ENCODE measurements around the gene L3MBTL4.

Gene L3MBTL4

DNA sequence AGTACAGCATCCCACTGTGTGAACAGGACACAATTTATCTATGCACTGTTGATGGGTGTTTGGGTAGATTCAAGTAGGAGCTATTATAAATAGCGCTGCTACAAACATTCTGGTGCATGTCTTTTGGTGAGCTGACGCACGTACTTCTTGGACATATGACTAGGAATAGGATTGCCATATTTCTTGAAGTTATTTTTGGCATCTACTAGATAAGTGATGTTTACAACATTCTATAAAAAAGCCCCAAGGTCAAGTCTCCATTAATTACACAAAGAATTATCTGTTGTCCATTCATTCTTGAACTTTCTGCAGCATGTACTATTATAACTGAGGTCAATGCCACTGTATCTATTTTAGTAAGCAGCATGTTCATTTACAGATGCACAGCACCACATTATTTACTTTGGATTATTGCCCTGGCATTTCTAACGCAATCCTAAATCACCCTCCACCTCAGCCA is 293.9 kb downstream of the L3MBTL4 start:
- H4K5ac ChIP-seq (ENCODE audit: low read length) = no peak overlapping the region
- no peaks in the 10 kb centered on the region for H3K79me2 ChIP-seq (ENCODE audit: control insufficient read depth, insufficient read depth, low read length)
- H3K27me3 ChIP-seq (ENCODE audit: insufficient read depth, low read length, poor library complexity) = no peaks in the 10 kb centered on the region
- no peak overlapping the region for H3K4me2 ChIP-seq (ENCODE audit: low read length)
- no peak overlapping the region for H2AK5ac ChIP-seq (ENCODE audit: low read length)
- no peak overlapping the region for H2BK120ac ChIP-seq (ENCODE audit: low read depth, low read length)
- H3K4me1 ChIP-seq (ENCODE audit: control insufficient read depth, low read depth, low read length) = no peaks in the 10 kb centered on the region
- no peak overlapping the region for H3K9ac ChIP-seq (ENCODE audit: low read length)
- no peaks in the 10 kb centered on the region for H3K79me1 ChIP-seq (ENCODE audit: low read length)
- no peaks in the 10 kb centered on the region for H3K36me3 ChIP-seq (ENCODE audit: control insufficient read depth, insufficient read depth, low read length)
- H2BK5ac ChIP-seq (ENCODE audit: low read length) = no peak overlapping the region
- no peak overlapping the region for H3K56ac ChIP-seq (ENCODE audit: low read length)
- H3K4ac ChIP-seq (ENCODE audit: low read depth, low read length) = no peak overlapping the region
- no peak overlapping the region for H3K27ac ChIP-seq (ENCODE audit: low read depth, low read length)
- no peak for DNase-seq
- H3K4me3 ChIP-seq (ENCODE audit: low read length) = no peak overlapping the region
- H3K23ac ChIP-seq (ENCODE audit: low read length) = no peak overlapping the region
- no peak overlapping the region for H2BK15ac ChIP-seq (replicated peaks; ENCODE audit: low read depth)
- H4K8ac ChIP-seq (ENCODE audit: low read depth, low read length) = no peak overlapping the region
- H3K18ac ChIP-seq (ENCODE audit: low read length) = no peak overlapping the region
- WGBS (ENCODE audit: extremely low coverage, insufficient coverage, low lambda C conversion rate) = no CpG with 5 or more reads among the region's 4 CpGs

DNA sequence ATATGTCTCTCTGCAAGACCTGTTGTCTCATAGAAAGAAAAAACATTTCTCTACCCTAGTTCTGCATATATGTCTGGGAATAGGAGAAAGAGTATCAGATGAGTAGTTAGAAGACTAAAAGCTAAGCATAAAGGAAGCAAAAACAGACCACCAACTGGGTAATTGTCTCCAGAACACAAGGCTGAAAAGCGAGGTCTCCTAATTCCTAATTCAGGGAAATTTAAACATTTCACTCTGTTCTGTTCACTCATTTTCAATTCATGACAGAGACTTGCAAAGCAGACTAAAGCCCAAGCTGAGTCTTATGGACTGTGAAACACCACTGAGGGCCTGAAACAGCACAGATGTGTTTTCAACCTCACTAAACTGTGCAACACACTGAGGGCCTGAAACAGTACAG is 294.9 kb downstream of the L3MBTL4 start:
- Histone ChIP-seq H2BK15ac (replicated peaks; ENCODE audit: low read depth) (no peak overlapping the region), H2AK5ac (ENCODE audit: low read length) (no peak overlapping the region), H4K8ac (ENCODE audit: low read depth, low read length) (no peak overlapping the region), H3K79me2 (ENCODE audit: control insufficient read depth, insufficient read depth, low read length) (no peaks in the 10 kb centered on the region), H3K27me3 (ENCODE audit: insufficient read depth, low read length, poor library complexity) (no peaks in the 10 kb centered on the region), H2BK5ac (ENCODE audit: low read length) (no peak overlapping the region), H3K9ac (ENCODE audit: low read length) (no peak overlapping the region), H3K4ac (ENCODE audit: low read depth, low read length) (no peak overlapping the region), H3K36me3 (ENCODE audit: control insufficient read depth, insufficient read depth, low read length) (no peaks in the 10 kb centered on the region), H4K5ac (ENCODE audit: low read length) (no peak overlapping the region), H3K18ac (ENCODE audit: low read length) (no peak overlapping the region), H3K4me2 (ENCODE audit: low read length) (no peak overlapping the region), H3K23ac (ENCODE audit: low read length) (no peak overlapping the region), H3K4me1 (ENCODE audit: control insufficient read depth, low read depth, low read length) (no peaks in the 10 kb centered on the region), H2BK120ac (ENCODE audit: low read depth, low read length) (no peak overlapping the region), H3K4me3 (ENCODE audit: low read length) (no peak overlapping the region), H3K79me1 (ENCODE audit: low read length) (no peaks in the 10 kb centered on the region), H3K27ac (ENCODE audit: low read depth, low read length) (no peak overlapping the region), H3K56ac (ENCODE audit: low read length) (no peak overlapping the region)
- no CpG with 5 or more reads among the region's 1 CpG for WGBS (ENCODE audit: extremely low coverage, insufficient coverage, low lambda C conversion rate)
- DNase-seq = no peak

DNA sequence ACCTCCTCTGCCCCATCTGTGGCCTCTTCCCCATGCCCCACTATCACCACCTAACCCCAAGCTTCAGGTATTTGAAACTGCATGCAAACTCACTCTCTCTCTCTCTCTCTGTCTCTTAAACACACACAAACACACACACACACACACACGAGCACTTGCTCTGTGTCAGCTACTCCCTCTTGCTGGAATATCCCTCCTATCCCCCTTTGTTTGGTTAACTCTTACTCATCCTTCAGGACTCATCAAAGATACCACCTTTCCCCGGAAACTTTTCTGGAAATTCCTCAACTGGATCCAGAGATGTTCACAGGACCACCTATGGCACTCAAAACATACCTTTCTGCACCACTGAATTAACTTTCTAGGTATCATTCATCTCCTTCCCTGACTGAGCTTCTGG is 296.6 kb downstream of the L3MBTL4 start:
- no peaks in the 10 kb centered on the region for H3K36me3 ChIP-seq (ENCODE audit: control insufficient read depth, insufficient read depth, low read length)
- no peak overlapping the region for H3K18ac ChIP-seq (ENCODE audit: low read length)
- H3K27me3 ChIP-seq (ENCODE audit: insufficient read depth, low read length, poor library complexity) = no peaks in the 10 kb centered on the region
- no peak overlapping the region for H3K56ac ChIP-seq (ENCODE audit: low read length)
- no peak overlapping the region for H3K4me2 ChIP-seq (ENCODE audit: low read length)
- no peak overlapping the region for H2BK120ac ChIP-seq (ENCODE audit: low read depth, low read length)
- no peak overlapping the region for H2BK5ac ChIP-seq (ENCODE audit: low read length)
- no CpG with 5 or more reads among the region's 2 CpGs for WGBS (ENCODE audit: extremely low coverage, insufficient coverage, low lambda C conversion rate)
- no peak overlapping the region for H2AK5ac ChIP-seq (ENCODE audit: low read length)
- H3K79me1 ChIP-seq (ENCODE audit: low read length) = no peaks in the 10 kb centered on the region
- H3K79me2 ChIP-seq (ENCODE audit: control insufficient read depth, insufficient read depth, low read length) = no peaks in the 10 kb centered on the region
- H3K4ac ChIP-seq (ENCODE audit: low read depth, low read length) = no peak overlapping the region
- no peak overlapping the region for H3K9ac ChIP-seq (ENCODE audit: low read length)
- H4K5ac ChIP-seq (ENCODE audit: low read length) = no peak overlapping the region
- H4K8ac ChIP-seq (ENCODE audit: low read depth, low read length) = no peak overlapping the region
- no peak overlapping the region for H3K4me3 ChIP-seq (ENCODE audit: low read length)
- H2BK15ac ChIP-seq (replicated peaks; ENCODE audit: low read depth) = no peak overlapping the region
- H3K23ac ChIP-seq (ENCODE audit: low read length) = no peak overlapping the region
- H3K4me1 ChIP-seq (ENCODE audit: control insufficient read depth, low read depth, low read length) = no peaks in the 10 kb centered on the region
- peak; percentile 3 for DNase-seq
- H3K27ac ChIP-seq (ENCODE audit: low read depth, low read length) = no peak overlapping the region

GRCh38 chr18:6115710-6116109 is 299.0 kb downstream of the L3MBTL4 start:
- WGBS (ENCODE audit: extremely low coverage, insufficient coverage, low lambda C conversion rate) = no CpG with 5 or more reads among the region's 4 CpGs
- H3K79me1 ChIP-seq (ENCODE audit: low read length) = no peaks in the 10 kb centered on the region
- no peaks in the 10 kb centered on the region for H3K79me2 ChIP-seq (ENCODE audit: control insufficient read depth, insufficient read depth, low read length)

DNA sequence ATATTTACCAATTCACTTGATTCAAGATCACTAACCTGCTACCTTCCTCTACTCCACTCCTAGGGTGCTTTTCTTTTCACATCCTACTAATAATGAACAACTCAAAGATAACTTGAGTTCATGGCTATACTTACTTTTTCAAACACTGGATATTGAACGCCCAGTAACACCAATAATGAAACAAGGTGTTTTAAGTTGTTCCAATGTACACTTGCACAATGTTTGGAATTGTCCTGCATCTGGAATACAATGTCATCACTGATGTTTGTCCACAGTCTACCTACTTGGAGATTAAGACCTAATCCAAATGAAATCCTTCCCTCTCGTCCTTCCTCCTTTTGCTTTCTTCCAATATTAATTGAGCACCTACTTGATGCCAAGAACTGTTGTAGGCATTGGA is 301.1 kb downstream of the L3MBTL4 start:
- no peak overlapping the region for H3K4me2 ChIP-seq (ENCODE audit: low read length)
- H4K8ac ChIP-seq (ENCODE audit: low read depth, low read length) = no peak overlapping the region
- no peak for DNase-seq
- no peak overlapping the region for H2AK5ac ChIP-seq (ENCODE audit: low read length)
- H3K36me3 ChIP-seq (ENCODE audit: control insufficient read depth, insufficient read depth, low read length) = no peaks in the 10 kb centered on the region
- no peak overlapping the region for H3K18ac ChIP-seq (ENCODE audit: low read length)
- no peak overlapping the region for H2BK120ac ChIP-seq (ENCODE audit: low read depth, low read length)
- no peak overlapping the region for H3K23ac ChIP-seq (ENCODE audit: low read length)
- no CpG with 5 or more reads among the region's 2 CpGs for WGBS (ENCODE audit: extremely low coverage, insufficient coverage, low lambda C conversion rate)
- H3K27me3 ChIP-seq (ENCODE audit: insufficient read depth, low read length, poor library complexity) = no peaks in the 10 kb centered on the region
- no peak overlapping the region for H2BK5ac ChIP-seq (ENCODE audit: low read length)
- H3K4me1 ChIP-seq (ENCODE audit: control insufficient read depth, low read depth, low read length) = no peaks in the 10 kb centered on the region
- H3K79me1 ChIP-seq (ENCODE audit: low read length) = no peaks in the 10 kb centered on the region
- H3K27ac ChIP-seq (ENCODE audit: low read depth, low read length) = no peak overlapping the region
- H4K5ac ChIP-seq (ENCODE audit: low read length) = no peak overlapping the region
- no peak overlapping the region for H3K4ac ChIP-seq (ENCODE audit: low read depth, low read length)
- no peak overlapping the region for H3K4me3 ChIP-seq (ENCODE audit: low read length)
- no peak overlapping the region for H3K56ac ChIP-seq (ENCODE audit: low read length)
- H2BK15ac ChIP-seq (replicated peaks; ENCODE audit: low read depth) = no peak overlapping the region
- H3K79me2 ChIP-seq (ENCODE audit: control insufficient read depth, insufficient read depth, low read length) = no peaks in the 10 kb centered on the region
- no peak overlapping the region for H3K9ac ChIP-seq (ENCODE audit: low read length)

More at GRCh38 chr18:6115710-6116109, 299.0 kb downstream of the L3MBTL4 start:
- no peak overlapping the region for H3K18ac ChIP-seq (ENCODE audit: low read length)
- H3K4me3 ChIP-seq (ENCODE audit: low read length) = no peak overlapping the region
- H3K27me3 ChIP-seq (ENCODE audit: insufficient read depth, low read length, poor library complexity) = no peaks in the 10 kb centered on the region
- H3K56ac ChIP-seq (ENCODE audit: low read length) = no peak overlapping the region
- H3K4me2 ChIP-seq (ENCODE audit: low read length) = no peak overlapping the region
- H3K4me1 ChIP-seq (ENCODE audit: control insufficient read depth, low read depth, low read length) = no peaks in the 10 kb centered on the region
- DNase-seq = no peak
- H3K23ac ChIP-seq (ENCODE audit: low read length) = no peak overlapping the region
- H2BK15ac ChIP-seq (replicated peaks; ENCODE audit: low read depth) = no peak overlapping the region
- H4K5ac ChIP-seq (ENCODE audit: low read length) = no peak overlapping the region
- no peaks in the 10 kb centered on the region for H3K36me3 ChIP-seq (ENCODE audit: control insufficient read depth, insufficient read depth, low read length)
- H3K27ac ChIP-seq (ENCODE audit: low read depth, low read length) = no peak overlapping the region
- H2BK5ac ChIP-seq (ENCODE audit: low read length) = no peak overlapping the region
- no peak overlapping the region for H2BK120ac ChIP-seq (ENCODE audit: low read depth, low read length)
- H3K9ac ChIP-seq (ENCODE audit: low read length) = no peak overlapping the region
- no peak overlapping the region for H4K8ac ChIP-seq (ENCODE audit: low read depth, low read length)
- no peak overlapping the region for H3K4ac ChIP-seq (ENCODE audit: low read depth, low read length)
- no peak overlapping the region for H2AK5ac ChIP-seq (ENCODE audit: low read length)

- no peak overlapping the region for H2BK15ac ChIP-seq (replicated peaks; ENCODE audit: low read depth)
- no CpG with 5 or more reads among the region's 3 CpGs for WGBS (ENCODE audit: extremely low coverage, insufficient coverage, low lambda C conversion rate)
- H2BK120ac ChIP-seq (ENCODE audit: low read depth, low read length) = no peak overlapping the region
- H2BK5ac ChIP-seq (ENCODE audit: low read length) = no peak overlapping the region
- no peak overlapping the region for H3K4ac ChIP-seq (ENCODE audit: low read depth, low read length)
- no peak overlapping the region for H3K27ac ChIP-seq (ENCODE audit: low read depth, low read length)
- H3K23ac ChIP-seq (ENCODE audit: low read length) = no peak overlapping the region
- H3K79me2 ChIP-seq (ENCODE audit: control insufficient read depth, insufficient read depth, low read length) = no peaks in the 10 kb centered on the region
- no peak overlapping the region for H4K8ac ChIP-seq (ENCODE audit: low read depth, low read length)
- H4K5ac ChIP-seq (ENCODE audit: low read length) = no peak overlapping the region
- H3K79me1 ChIP-seq (ENCODE audit: low read length) = no peaks in the 10 kb centered on the region
- no peaks in the 10 kb centered on the region for H3K27me3 ChIP-seq (ENCODE audit: insufficient read depth, low read length, poor library complexity)
- H2AK5ac ChIP-seq (ENCODE audit: low read length) = no peak overlapping the region
- no peak for DNase-seq
- H3K4me3 ChIP-seq (ENCODE audit: low read length) = no peak overlapping the region
- H3K18ac ChIP-seq (ENCODE audit: low read length) = no peak overlapping the region
- no peak overlapping the region for H3K4me2 ChIP-seq (ENCODE audit: low read length)
- no peaks in the 10 kb centered on the region for H3K36me3 ChIP-seq (ENCODE audit: control insufficient read depth, insufficient read depth, low read length)
- no peaks in the 10 kb centered on the region for H3K4me1 ChIP-seq (ENCODE audit: control insufficient read depth, low read depth, low read length)
- H3K9ac ChIP-seq (ENCODE audit: low read length) = no peak overlapping the region
- no peak overlapping the region for H3K56ac ChIP-seq (ENCODE audit: low read length)
Measured at GRCh38 chr18:6111726-6112125, 303.0 kb downstream of the L3MBTL4 start.

All from mesendoderm (in vitro differentiated cells).